Hepatocyte (in vitro differentiated cells): ENCODE results near the gene MCF2L2.

Experiments used
- EZH2 ChIP-seq: fragments of 200-600 bp; sonication (generic); IDR thresholded peaks from 2 replicates; pipeline ENCODE4 v1.6.1; 2016; ENCODE audit warnings: antibody characterized with exemption, mild to moderate bottlenecking, borderline replicate concordance
- EZH2phosphoT487 ChIP-seq: fragments of 200-600 bp; sonication (generic); IDR thresholded peaks from one replicate; pipeline ENCODE4 v1.6.1; 2018; ENCODE audit warnings: antibody characterized with exemption, mild to moderate bottlenecking, low read depth, moderate library complexity; ENCODE audit not compliant: unreplicated experiment, severe bottlenecking
- TF ChIP-seq, protein P1 (sequence below): fragments of 200-600 bp; sonication (generic); IDR thresholded peaks from 2 replicates; pipeline ENCODE4 v1.5.1; 2016; ENCODE audit warnings: antibody characterized with exemption, mild to moderate bottlenecking; ENCODE audit not compliant: poor library complexity

DNA sequence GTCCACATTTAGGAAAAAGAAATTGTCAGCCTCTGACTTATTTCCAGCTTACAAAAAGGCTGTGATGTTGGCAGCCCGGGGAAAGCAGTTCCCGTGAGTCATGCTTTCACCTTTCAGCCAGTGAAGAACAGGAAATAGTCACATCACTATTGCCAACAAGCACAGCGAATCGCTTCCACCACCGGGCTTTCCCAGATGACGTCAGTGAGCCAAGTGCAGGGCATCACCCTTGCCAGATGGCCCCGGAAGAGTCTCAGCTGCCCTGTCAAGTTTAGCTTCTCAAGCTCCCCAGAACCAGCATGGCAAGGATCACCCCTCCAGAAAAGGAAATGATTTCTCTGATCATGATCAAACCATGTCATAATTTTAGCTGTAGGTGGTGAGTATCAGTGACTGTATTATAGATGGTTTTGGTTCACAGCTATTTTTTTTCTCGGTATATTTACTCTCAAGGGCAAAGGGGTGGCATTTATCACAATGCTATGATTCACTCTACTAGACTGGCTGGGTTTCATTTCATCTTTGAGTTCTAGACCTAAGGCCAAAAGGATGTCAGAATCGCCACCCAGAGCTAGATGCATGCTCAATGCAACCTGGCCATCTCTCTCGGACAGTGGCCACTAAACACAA lies 142.5 kb downstream of the MCF2L2 start:
- TF ChIP-seq, protein P1, sequence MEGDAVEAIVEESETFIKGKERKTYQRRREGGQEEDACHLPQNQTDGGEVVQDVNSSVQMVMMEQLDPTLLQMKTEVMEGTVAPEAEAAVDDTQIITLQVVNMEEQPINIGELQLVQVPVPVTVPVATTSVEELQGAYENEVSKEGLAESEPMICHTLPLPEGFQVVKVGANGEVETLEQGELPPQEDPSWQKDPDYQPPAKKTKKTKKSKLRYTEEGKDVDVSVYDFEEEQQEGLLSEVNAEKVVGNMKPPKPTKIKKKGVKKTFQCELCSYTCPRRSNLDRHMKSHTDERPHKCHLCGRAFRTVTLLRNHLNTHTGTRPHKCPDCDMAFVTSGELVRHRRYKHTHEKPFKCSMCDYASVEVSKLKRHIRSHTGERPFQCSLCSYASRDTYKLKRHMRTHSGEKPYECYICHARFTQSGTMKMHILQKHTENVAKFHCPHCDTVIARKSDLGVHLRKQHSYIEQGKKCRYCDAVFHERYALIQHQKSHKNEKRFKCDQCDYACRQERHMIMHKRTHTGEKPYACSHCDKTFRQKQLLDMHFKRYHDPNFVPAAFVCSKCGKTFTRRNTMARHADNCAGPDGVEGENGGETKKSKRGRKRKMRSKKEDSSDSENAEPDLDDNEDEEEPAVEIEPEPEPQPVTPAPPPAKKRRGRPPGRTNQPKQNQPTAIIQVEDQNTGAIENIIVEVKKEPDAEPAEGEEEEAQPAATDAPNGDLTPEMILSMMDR = no peak
- TF ChIP-seq EZH2 (no peak), EZH2phosphoT487 (no peak)
